GM18526 (cell line): ENCODE data around the gene GRIK2.

Source experiments
- POLR2A ChIP-seq: IDR thresholded peaks from 3 replicates; pipeline ENCODE4 v1.6.1; 2011; ENCODE audit not compliant: insufficient read length; ENCODE audit errors: extremely low read depth

The GRIK2 gene

GRCh38 chr6:101728956-101729355 lies 335.4 kb downstream of the GRIK2 start:
- no peak for TF ChIP-seq POLR2A

GRCh38 chr6:101730954-101731353 lies 337.4 kb downstream of the GRIK2 start:
- no peak for TF ChIP-seq POLR2A

GRCh38 chr6:101733899-101734298 lies 340.4 kb downstream of the GRIK2 start:
- TF ChIP-seq POLR2A: no peak

- TF ChIP-seq POLR2A: no peak
Observed at GRCh38 chr6:101738481-101738880, 345.0 kb downstream of the GRIK2 start.

- no peak for TF ChIP-seq POLR2A
Observed at GRCh38 chr6:101740631-101741030, 347.1 kb downstream of the GRIK2 start.

- no peak for TF ChIP-seq POLR2A
Observed at GRCh38 chr6:101741474-101742171, 348.1 kb downstream of the GRIK2 start.

GRCh38 chr6:101747160-101747559 lies 353.7 kb downstream of the GRIK2 start:
- no peak for TF ChIP-seq POLR2A

GRCh38 chr6:101747716-101748115 lies 354.2 kb downstream of the GRIK2 start:
- TF ChIP-seq POLR2A: no peak

GRCh38 chr6:101755931-101756330 lies 362.4 kb downstream of the GRIK2 start:
- no peak for TF ChIP-seq POLR2A

GRCh38 chr6:101758368-101758767 lies 364.9 kb downstream of the GRIK2 start:
- no peak for TF ChIP-seq POLR2A

GRCh38 chr6:101760843-101761621 lies 367.5 kb downstream of the GRIK2 start:
- no peak for TF ChIP-seq POLR2A

- no peak for TF ChIP-seq POLR2A
Observed at GRCh38 chr6:101762851-101763250, 369.3 kb downstream of the GRIK2 start.

- TF ChIP-seq POLR2A: no peak
Observed at GRCh38 chr6:101765281-101765680, 371.8 kb downstream of the GRIK2 start.

- no peak for TF ChIP-seq POLR2A
Observed at GRCh38 chr6:101770116-101770515, 376.6 kb downstream of the GRIK2 start.

- no peak for TF ChIP-seq POLR2A
Observed at GRCh38 chr6:101776919-101777350, 383.4 kb downstream of the GRIK2 start.

GRCh38 chr6:101777646-101778045 lies 384.1 kb downstream of the GRIK2 start:
- TF ChIP-seq POLR2A: no peak

GRCh38 chr6:101779051-101779844 lies 385.7 kb downstream of the GRIK2 start:
- TF ChIP-seq POLR2A: no peak
